ENCODE results near the gene PILRA.

Gene PILRA

DNA sequence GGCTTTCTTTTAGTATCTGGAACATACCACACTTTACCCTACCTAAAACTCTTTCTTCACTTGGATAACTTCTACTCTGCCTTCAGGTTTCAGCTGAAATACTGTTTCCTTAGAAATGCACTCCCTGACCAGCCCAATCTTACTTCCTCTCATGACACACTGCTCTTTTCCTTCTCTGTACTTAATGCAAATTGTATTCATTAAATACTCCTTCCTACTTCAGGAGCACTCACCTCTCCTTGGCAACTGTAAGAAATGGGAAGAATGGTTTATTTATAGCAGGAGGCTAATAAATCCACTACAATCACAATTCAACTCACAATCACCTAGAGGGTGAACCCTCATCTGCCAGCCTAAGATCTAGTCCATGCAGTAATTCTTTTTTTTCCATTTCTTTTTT, 40.1 kb downstream of the PILRA start:
- DNase-seq (ENCODE audit: low read depth), result no peak

DNA sequence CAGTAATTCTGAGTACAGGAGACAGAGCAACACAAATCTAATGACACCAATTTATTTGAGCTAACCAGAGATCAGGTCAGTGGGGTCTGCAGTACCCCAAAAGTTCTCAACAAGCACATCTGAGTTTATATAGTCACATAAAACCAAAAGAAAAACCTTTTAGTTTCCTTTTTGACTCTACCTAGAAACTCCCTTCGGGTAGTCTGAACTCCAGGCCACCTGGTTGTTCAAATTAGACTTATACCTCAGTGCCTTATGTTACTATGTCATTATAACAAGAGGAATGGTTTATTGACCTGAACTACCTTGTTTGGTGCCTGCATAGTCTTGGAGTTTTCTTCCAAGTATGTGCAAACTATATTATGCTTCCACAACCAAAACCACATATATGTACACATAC, 40.6 kb downstream of the PILRA start:
- DNase-seq (ENCODE audit: low read depth), result no peak

DNA sequence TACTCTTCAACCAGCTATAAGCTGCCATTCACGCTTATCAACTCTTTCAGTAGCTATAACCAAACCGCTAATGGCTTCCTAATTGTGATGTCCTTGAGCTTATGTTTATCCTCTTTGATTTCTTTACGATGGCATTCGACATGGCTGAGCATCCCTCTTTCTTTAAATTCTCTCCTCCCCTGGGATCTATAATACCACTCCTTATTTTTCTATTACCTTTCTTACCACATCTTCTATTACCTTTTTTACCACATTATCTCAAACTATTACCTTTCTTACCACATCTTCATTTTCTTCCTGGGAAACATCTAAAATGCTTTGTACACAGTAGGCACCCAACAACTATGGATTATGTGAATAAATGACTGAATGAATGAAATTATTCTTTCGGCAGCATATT, 42.2 kb downstream of the PILRA start:
- no peak for DNase-seq (ENCODE audit: low read depth)

DNA sequence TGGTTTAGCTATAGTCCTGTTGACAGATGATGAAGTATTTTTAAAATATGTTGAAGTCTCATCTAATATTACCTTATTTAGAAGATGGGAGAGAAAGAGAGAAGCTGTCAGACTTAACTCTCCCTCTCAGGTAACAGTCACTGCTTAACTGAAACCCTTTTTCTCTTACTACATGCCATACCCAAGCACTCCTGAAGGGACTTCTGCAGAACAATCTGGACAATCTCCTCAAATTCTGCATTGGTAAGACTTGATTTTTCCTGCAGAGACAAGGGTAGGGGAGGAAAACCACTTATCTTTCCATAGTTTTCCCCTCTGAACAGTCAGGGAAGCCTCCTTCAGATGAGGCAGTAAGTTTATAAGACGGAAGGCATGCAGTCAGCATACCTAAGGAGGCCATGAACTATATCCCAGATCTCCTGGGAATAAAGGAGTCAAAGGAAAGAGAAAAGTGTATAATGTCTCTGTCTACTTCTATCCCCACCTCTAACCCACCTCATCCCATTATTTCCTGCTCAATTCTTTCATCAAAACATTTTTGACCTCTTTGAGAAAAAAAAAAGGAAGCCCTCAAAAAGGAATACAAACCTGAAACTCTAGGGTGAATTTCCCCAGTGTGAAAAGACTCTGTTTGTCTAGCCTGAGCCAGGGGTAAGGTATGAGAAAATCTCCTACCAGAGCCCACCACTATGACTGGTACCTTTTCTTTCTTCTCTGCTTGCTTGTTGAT, 45.8 kb downstream of the PILRA start:
- DNase-seq (ENCODE audit: low read depth), result no peak

DNA sequence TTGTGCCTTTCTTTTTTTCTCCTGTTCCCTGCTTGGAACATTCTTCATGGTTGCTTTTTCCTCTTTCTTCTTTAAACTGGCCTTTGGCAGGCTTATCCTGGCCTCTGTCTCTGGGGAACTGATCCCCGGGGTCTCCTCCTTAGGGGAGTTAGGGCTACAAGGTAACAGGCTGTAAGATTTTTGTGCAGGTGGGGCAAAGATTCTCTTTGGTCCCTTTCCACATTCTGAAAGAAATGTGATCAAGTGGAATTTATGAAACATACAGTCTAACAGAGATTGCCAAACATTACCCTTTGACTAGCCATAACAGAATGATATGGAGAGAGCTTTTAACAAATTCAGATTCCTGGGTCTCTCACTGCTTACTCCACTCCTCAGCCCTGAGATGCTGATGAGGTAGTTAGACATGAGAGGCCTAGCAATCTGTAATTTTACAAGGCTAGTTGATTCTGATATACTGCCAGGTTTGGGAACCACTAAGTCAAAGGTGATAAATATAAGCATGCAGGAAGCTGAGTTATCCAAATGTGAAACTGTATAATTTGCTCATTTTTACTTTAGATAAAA, 46.5 kb downstream of the PILRA start:
- DNase-seq (ENCODE audit: low read depth), result no peak

DNA sequence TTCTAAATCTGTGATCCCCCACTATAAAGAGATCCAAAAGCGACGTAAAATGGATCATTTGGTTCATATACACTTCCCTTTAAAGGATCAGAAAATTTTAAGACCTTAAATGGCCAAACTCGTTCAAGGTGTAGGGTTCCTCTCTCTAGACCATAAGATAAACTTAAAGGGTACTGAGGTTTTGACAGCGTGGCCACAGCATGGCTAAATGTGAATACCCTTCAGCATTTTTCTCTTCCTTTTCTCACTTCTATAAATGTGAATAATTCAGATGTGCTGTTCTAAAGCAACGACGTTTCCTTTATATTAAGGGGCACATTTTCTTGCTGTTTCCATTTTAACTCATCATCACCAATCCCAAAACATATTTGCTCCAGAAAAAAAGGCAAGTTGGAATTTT, 50.0 kb downstream of the PILRA start:
- no peak for DNase-seq (ENCODE audit: low read depth)

DNA sequence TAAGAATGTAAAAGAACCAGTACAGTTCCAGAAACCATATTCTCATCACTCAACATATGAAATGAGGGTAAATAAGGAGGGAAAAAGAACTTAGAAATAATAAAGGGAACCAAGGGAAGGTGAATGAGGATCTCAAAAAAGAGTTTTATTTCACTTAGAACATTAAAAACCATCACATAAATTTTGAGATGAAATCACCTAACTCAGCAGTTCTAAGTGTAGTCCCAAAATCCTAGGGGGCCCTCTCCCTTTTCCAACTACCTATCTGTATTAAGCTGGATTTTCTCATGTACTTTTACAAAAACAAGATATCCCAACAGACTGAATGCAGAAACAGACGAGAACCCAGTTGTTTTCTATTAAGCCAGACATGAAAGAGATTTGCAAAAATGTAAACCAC, 52.1 kb downstream of the PILRA start:
- DNase-seq (ENCODE audit: low read depth), result no peak

DNA sequence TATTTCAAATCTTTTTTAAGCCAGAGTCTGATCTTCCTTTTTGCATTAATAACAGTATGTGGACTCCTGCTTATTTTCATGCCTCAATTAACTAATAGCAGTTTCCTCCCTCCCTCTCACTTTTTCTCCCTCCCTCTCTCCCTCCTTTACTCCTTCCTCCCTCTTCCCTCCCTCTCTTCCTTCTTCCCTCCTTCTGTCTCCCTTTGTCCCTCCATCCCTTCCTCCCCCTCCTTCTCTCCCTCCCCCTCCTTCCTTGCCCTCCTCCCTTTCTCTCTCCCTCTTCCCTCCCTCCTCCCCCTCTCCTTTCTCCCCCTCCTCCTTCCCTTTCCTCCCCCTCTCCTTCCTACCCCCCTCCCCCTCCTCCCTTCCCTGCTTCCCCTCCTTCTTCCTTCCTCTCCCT, 53.2 kb downstream of the PILRA start:
- DNase-seq (ENCODE audit: low read depth), result no peak

DNA sequence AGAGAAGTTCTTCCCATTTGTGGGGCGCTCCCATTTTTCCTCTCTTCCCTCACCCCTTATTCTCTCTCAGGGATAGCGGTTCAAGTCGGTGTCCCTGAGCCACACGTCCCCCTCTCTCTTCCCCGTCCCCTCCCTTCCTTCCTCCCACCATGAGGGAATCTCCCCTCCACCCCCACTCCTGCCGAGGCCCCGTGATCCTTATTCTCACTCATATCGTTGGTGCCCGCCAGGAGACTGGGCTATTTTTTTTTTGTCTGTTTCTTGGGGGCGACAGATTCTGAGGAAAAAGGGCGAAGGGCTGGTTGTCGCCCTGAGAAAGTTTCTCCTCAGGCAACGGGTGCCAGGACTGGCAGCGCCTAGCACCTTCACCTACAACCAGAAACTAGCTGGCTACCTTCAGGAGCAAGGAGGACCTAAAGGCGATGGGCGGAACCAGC, 54.5 kb downstream of the PILRA start:
- no peak for DNase-seq (ENCODE audit: low read depth)

DNA sequence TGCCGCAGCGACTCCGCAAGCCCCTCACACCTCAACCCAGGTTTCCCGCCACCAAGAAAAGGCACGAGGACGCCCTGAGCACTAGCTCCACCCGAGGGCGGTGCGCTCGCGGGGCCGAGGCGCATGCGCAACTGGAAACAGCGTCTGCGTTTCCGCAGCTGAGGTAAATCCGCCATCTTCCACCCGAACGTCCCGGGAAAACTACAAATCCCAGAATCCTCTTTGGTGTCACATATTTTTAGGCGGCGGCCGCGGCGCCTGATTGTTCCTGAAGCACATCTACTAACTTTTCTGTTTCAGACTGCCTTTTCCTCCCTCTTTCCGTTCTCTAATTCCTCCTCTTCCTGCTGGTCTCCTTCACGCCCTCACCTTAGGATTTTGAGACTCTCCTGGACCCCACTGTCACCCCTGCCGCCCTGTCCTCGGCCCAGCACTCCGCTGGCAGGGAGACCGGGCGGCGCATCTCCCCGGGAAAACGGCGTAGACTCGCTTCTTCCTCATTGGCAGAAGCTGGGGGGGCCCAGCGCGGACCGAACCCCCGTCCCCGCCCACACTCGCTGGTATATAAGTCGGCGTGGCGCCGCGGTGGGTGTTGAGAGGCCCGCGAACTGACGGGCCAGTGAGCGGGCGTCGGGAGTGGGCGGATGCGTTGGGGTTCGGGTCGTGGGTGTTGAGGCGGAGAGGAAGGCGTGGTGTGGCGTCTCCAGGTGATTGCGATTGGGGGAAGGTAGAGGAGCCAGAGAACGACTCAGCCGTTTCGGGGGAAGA, 55.1 kb downstream of the PILRA start, which contains the start of gene ZCWPW1:
Gene ZCWPW1, minus strand, starts transcription at position 505 of the 768 bp plus-strand sequence. CDS start 8,054 bp downstream, outside the sequence.
- peak; percentile 92 for DNase-seq (ENCODE audit: low read depth)

DNA sequence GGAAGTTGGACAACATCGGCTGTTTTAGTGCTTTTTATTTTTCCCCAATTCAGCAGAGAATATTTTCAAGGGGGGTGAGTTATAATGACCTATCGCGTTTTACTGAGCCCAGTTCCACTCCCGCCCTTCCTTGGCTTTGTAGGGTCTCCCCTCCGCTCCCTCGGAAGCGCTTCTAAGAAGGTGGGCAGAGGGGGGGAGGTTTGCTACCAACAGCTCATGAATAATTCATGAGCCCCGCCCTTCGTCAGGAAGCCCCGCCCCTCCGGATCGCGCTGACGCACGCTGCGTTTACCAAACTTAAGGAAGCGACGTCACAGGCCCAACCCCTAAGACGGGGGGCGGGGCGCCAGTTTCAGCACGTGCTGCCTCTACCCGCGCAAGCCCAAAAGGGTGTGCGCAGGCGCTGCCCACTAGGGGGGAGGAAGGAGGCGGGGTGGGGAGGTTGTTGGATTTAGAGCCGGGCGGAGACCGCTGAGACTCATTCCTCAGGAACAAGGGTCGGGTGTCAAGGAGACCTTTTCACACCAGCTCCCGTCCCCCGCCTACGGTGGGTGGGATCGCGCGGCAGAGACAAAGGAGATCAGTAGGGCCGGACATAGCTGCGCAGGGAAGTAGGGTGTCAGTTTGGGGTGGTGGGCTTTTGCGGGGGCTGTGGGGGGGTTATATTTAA, 55.8 kb downstream of the PILRA start:
- peak; percentile 100 for DNase-seq (ENCODE audit: low read depth)

DNA sequence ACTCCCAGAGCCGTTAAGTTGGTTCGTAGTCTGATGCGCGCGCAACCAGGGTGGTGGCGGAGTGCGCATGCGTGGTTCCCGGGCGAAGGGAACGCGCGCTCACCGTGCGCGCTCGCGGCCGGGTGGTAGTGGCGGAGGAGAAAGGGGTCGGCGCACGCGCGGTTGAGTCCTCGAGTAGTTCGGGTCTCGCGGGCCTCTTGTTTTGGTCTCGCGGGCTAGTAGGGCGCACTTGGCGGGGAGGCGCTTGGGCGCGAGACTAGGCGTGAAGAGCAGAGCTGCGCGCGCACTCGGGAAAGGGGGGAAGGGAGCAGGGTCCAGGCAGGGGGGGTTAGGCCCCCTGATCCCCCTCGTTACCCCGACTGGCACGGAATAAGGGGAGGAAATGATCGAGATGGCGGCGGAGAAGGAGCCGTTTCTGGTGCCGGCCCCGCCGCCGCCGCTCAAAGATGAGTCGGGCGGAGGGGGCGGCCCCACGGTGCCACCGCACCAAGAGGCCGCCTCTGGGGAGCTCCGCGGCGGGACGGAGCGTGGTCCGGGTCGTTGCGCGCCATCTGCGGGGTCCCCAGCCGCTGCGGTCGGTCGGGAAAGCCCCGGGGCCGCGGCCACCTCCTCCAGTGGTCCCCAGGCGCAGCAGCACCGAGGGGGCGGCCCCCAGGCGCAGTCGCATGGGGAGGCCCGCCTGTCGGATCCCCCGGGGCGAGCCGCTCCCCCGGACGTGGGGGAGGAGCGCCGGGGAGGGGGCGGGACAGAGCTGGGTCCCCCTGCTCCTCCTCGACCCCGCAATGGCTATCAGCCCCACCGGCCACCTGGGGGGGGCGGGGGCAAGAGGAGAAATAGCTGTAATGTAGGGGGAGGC, 56.6 kb downstream of the PILRA start, which contains the start of gene MEPCE:
Gene MEPCE, plus strand, starts transcription at position 195 of the 856 bp plus-strand sequence. Its CDS starts 188 bp downstream, at position 383.
- peak; percentile 95 for DNase-seq (ENCODE audit: low read depth)

DNA sequence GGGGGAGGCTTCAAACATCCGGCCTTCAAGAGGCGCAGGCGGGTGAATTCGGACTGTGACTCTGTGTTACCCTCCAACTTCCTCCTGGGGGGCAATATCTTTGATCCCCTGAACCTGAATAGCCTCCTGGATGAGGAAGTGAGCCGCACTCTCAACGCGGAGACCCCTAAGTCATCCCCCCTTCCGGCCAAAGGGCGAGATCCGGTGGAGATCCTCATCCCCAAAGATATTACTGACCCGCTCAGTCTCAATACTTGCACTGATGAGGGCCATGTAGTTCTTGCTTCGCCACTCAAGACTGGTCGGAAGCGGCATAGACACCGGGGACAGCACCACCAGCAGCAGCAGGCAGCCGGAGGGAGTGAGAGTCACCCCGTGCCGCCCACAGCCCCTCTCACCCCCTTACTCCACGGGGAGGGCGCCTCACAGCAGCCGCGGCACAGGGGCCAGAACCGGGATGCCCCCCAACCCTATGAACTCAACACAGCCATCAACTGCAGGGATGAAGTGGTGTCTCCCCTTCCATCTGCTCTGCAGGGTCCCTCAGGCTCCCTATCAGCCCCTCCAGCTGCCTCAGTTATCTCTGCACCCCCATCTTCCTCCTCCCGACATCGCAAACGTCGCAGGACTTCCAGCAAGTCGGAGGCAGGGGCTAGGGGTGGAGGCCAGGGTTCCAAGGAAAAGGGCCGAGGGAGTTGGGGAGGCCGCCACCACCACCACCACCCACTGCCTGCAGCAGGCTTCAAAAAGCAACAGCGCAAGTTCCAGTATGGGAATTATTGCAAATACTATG, 57.4 kb downstream of the PILRA start:
- DNase-seq (ENCODE audit: low read depth), result no peak

DNA sequence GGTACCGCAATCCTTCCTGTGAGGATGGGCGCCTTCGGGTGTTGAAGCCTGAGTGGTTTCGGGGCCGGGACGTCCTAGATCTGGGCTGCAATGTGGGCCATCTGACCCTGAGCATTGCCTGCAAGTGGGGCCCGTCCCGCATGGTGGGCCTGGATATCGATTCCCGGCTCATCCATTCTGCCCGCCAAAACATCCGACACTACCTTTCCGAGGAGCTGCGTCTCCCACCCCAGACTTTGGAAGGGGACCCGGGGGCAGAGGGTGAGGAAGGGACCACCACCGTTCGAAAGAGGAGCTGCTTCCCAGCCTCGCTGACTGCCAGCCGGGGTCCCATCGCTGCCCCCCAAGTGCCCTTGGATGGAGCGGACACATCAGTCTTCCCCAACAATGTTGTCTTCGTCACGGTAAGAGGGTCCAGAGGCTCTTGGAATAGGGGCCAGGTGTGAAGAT, 58.0 kb downstream of the PILRA start:
- no peak for DNase-seq (ENCODE audit: low read depth)

DNA sequence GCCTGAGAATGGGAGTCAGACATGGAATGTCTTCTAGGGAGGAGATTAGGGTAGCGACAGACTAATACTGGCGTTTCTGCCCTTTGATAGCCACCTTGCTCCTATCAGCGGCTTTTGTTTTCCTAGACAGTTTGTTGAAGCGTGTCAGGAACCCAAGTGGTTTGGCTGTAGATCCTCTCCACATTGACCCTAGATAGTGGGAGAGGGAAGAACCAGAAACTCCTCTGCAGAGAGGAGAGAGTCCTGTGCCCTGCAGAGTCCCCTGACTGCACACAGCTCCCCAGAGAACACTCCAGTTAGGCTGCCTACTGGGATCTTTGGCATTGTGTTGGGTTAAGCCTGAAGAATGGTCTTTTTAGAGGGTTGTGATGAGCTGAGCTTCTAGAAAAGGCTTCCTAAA, 58.8 kb downstream of the PILRA start:
- no peak for DNase-seq (ENCODE audit: low read depth)

DNA sequence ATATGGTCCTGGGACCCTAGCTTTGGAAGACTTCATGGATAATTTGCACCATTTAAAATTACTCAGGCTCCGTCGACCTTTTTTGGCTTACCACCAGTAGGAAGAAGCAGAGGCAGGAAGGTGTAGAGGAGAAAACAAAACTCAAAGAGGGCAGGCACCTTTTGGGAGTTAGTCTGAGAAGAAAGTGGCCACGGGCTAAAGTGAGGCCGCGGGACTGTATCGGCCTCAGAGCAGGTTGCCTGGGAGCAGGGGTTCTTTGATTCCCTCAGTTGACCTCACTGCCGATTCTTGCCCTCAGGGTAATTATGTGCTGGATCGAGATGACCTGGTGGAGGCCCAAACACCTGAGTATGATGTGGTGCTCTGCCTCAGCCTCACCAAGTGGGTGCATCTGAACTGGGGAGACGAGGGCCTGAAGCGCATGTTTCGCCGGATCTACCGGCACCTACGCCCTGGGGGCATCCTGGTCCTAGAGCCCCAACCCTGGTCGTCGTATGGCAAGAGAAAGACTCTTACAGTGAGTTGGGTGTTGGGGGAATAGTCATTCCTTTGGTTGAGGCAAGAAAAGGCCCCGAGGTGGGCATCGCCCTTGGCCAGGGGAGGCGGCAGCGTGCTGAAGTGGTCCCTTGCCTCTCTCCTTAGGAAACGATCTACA, 59.5 kb downstream of the PILRA start:
- no peak for DNase-seq (ENCODE audit: low read depth)

DNA sequence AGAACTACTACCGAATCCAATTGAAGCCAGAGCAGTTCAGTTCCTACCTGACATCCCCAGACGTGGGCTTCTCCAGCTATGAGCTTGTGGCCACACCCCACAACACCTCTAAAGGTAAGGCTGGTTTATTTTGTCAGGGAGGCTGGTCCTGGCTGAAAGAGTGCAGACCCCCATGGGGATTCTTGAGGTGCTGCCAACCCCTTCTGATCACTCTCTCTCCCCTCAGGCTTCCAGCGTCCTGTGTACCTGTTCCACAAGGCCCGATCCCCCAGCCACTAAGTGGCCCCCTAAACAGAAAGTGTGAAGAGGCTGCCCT, 59.9 kb downstream of the PILRA start:
- DNase-seq (ENCODE audit: low read depth), result no peak

DNA sequence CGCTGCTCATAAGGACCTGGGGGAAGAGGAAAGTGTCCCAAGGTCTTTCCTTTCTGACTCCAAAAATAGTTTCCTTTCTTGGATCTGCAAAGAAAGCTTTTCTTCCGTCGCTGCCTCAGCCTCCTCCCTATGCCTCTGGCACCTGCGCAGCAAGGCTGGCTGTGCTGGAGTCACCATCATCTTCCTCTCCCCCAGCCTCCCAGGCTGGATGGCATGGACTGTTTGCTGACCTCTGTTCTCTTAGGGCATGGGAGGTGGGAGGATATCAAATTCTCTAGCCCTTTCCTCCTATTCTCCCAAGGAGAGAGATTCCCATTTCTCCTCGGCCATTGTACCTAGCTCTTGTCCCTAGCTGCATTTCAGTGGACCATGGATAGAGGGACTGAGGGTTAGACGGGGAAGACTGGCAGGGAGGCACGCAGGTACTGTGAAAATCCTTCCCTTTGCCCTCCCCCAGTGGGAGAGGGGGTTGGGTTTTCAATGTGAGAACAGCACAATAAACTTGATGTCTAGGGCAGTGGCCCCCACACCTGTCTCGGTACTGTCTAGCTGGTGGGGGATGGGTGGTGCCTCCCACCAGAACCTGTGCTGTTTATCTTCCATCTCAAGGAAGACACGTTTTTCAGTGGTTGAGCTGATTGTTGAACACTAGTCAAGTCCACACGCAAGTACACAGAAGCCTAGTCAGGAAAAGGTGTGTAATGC, 60.5 kb downstream of the PILRA start:
- no peak for DNase-seq (ENCODE audit: low read depth)

DNA sequence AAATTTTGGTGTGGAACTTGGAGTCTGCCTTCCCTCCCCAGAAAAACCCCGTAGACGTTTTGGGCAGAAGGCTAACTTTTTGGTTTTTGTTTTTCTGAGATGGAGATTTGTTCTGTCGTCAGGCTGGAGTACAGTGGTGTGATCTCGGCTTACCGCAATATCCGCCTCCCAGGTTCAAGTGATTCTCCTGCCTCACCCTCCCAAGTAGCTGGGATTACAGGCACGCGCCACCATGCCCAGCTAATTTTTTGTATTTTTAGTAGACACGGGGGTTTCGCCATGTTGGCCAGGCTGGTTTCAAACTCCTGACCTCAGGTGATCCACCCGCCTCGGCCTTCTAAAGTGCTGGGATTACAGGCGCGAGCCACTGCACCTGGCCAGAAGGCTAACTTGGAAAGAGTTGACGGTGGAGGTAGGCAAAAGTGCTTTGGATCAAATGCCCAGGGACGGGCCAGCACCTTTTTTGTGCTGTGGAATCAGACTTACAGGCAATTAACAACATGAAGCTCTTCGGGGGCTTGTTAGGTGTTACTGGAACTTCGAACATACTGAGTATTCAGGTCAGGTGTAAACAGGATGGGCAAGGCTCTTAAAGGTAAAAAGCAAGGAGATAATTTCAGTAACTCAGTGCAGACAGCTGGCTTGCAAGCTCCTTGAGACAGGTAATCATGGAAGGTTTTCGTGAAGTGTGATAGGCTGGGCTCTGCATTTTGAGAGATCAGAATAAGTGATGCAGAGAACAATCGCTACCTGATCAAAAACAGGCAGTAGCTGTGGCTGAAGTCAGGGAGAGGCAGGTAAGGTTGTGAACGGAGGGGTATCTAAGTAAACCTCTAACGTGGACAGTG, 61.2 kb downstream of the PILRA start:
- no peak for DNase-seq (ENCODE audit: low read depth)
